Stimulated activated CD8-positive, alpha-beta memory T cell treated with anti-CD3 and anti-CD28 coated beads, Interleukin-7, amount 100 ng/mL, for 48 hours (primary cell): Measurements from ENCODE around the gene TDP1.

Source experiments
- DNase-seq, 2 donors: peaks; one replicate each; pipeline ENCODE4 v3.0.0-alpha.2; 2020; ENCODE audit warnings: low read depth in 1 of 2; ENCODE audit errors: extremely low read depth in 1 of 2

TDP1 gene

DNA sequence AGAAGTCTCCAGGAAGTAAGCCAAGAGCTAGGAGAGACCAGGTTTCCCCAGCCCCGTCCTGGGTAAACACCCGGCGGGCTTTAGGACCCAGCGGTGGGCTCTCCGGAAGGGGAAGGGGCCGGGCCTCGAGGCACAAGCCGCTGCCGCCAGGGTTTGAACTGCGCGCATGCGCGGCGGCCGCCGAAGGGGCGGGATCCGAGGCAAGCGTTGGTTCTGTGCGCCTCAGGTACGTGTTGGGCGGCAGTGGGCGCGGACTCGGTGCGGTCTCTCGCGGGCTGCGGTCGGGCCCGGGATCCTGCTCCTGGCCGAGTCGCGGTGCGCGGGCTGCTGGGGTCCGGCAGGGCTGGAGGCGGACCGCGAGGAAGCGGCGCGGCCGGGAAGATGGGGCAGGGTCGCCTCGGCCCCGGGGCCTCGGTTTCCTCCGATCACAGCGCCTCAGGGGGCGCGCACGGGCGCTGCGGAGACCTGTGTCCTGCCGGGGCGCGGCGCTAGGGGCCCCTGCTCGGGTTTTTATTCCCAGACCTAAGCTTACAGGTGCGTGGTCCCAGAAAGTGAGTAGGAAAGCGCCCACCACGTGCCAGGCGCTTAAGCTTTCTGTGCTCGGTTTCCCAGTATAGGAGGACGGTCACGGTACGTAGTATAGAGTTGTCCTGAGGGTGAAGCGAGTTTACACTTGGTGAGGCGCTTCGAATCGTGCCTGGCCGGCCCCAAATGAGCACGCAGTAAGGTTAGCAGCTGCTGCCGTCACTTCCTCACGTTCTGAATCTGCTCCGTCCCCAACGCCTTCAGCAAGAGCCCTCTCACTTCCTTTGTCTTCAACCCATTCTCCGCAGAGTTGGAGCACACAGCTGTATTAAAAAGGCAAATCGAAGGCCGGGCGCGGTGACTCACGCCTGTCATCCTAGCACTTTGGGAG lies at the start of gene TDP1:
Gene TDP1, plus strand, starts transcription at position 183 of the 916 bp plus-strand sequence. CDS start 7,188 bp downstream, outside the sequence.
- DNase-seq: peak; percentile 92 to 95

DNA sequence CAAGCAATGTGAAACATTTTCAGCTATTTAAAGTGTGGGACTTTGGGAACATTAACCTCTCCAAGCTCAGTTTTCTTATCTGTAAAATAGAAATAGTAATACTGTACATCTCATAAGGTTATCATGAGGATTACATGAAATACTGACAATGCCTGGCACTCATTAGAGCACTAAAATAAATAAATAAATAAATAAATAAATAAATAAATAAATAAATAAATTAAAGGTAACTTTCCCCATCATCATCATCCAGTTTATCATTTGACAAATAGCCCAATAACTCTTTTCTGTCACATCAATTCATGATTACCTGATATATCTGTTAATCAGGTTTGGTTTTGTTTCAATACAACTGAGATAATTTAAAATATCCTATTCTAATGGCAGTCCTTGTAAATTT lies 49.7 kb upstream of the TDP1 start:
- no peak for DNase-seq

DNA sequence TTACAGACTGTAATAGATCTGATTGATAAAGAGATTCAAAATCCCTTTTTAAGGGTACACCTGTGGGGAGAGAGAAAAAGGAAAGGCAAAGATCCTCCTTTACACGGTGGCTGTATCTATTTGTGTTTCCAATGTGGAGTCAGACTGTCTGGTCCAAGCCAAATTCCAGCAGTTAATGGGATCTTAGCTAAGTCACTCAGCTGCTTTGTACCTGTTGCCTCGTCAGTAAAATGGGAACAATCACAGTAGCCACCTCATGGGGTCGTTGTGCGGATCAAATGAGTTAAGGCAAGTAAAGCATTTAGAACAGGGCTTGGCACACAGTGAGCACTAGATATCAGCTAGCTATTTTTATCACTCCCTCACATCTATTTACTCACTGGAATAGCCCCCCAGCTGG lies 48.1 kb upstream of the TDP1 start:
- no peak for DNase-seq

DNA sequence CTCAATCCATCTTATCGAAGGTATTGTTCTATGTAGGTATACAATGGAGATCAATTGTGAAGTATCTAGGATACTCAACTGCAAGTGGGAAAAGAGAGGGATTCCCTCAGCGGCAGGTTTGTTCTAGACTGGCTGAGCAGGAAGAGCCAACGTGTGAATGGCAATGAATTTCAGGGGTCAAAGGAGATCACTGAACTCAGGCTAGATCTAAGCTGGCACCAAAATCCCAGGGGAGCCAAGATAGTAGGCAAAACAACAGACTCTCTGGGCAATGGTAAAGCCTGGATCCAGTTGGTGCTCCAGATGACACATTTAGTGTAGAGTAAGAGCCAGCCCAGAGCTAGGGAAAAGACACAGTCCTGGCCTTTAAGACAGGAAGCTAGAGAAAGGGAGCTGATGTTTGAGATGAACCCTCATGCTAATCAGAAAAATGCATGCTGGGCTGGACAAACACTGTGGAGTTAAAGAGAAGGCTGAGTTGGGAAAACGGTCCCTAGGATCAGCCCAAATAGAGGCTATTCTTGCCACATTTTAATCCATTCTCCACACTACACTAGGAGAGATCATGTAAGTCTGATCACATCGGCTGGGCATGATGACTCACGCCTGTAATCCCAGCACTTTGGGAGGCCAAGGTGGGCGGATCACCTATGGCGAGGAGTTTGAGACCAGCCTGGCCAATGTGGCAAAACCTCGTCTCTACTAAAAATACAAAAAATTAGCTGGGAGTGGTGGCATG lies 46.8 kb upstream of the TDP1 start:
- no peak for DNase-seq

DNA sequence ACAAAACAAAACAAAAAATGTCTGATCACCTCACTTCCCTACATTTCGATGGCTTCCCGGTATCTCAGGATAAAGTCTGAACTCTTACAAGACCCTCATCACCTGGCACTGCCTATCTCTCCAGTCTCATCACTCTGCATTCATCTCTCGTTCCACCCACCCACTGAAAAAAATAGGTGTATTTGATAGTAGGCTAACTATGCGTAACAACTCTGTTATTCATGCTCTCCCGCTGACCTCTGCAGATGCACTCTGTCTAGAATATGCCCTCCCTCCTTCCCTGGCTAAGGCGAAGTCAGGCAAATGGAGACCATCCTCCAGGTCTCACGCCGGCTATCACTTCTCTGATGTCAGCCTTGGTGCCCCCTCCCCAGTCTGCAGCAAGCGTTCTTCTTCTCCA lies 46.1 kb upstream of the TDP1 start:
- DNase-seq: no peak

DNA sequence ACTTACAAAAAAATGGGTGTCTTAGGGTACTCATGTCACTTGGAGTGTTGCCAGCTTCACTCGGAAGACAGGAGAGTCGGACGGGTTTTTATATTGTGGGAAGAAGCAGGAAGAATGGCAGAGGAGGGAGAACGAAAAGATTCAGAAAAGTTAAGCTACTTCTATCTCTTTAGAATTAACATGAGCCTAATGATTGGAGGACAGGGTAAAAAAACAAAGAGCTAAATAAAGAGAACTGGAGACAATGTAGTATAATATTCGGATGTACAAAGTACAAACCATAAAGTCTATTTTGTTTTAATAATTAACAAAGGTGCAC lies 45.1 kb upstream of the TDP1 start:
- DNase-seq: no peak

DNA sequence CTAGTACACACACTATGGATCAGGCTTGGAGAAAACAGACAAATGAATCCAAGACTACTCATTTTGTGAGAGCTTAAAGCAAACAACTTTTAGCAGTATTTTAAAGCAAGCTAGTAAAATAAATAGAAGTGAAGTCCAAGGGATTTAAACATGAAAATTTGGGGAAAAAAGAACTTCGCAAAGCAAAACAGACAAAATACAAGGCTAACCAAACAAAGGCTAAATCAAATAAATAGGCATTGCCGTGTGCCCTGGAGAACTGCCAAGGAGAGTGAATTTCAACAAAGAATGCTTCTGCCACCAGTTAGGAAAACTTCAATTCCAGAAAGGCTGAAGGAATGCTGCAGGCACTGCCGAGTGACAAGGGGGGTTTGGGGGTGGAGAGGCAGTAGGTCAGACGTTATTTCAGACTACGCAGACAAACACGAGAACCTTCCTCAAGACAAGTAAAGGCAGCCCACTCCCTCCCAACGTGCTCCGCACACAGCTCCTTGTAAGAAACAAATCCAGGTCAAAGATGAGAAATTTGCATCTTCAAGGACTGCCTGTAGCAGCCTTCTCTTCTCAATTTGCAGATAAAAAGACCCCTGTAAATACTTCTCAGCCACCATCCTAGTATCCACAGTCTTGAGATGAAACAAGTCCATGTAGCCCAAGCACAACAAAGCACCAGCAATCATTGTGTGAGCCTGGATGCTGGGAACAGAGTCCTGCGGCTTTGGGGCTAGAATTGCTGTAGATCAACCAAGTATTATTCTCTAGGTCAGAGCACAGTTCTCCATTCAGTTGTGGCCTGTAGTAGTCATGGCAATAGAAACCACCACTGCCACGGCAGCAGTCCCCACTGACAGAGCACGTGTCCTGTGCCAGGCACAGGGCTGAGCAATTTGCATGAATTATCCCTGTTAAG lies 44.5 kb upstream of the TDP1 start:
- no peak for DNase-seq

DNA sequence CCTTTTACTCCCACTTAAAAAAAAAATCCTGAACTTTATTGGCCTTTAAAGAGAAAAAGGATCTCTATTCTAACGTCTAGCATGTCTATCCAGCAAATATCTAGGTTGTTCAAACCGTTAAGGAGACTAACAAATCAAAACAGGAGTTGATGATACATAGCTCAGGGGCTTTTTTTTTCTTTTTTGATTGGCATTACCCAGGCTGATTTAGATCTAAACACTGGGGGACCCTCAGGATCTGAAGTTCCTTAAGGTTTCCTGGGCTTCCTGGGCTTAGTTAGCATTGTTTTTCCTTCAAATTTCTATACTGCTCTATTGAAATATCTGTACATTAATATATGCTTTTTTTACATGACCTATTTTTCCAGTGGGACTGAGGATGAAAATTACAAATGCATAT lies 43.5 kb upstream of the TDP1 start:
- no peak for DNase-seq

DNA sequence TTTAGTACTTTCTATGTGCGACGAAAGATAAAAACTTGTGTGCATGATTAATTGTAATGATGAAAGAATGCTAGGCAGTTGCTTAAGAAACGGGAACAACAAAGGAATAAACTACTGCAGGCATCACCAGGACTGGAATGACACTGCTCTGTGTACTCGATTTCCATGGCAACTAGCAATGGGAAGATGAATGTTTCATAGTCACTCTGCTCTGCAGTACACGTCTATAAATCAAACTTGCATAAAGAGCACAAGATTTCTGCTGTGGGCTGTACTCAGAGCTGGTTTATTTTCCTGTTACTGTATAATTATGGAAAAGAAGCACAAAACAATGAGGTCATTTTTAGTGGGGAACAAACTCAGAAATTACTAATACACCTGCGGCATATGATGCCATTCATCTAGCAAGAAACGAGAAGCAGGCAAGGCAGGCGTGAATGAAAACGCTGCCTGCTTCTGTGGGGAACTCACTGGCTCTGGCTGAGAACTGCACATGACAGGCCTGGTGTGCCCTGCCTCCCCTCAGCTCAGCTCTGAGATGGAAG lies 43.0 kb upstream of the TDP1 start:
- no peak for DNase-seq

DNA sequence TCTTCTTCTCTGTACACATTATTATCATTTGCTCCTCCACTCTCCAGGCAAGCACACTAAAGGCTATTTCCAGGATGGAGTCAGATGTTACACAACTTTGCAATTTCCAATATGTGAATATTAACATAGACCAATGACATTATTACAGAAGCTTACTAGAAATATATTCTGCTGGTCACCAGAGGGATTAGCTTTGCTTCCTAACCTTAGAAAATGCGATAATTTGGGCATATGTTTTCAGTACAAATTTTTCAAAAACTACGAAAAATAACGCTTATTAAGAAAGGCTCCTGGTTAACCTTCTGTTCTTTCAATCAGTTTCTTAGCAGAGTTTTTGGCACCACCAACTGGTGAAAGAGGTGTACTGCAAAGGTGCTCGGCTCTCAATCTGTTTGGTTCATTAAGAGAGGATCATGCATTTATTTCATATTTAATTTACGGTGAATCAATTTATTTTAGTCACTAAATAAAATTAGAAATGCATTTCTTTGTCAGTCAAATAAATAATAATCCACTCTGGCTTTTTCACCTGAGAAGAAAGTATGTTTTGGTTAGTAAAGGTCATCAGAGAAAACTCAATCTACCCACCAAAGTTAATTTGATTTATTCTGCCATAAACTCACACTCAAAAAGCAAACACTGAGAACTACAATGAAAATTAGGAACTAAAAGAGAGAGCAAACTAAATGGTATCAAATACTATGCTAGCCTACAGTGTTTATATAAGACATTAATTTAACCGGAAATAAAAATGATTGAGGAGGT lies 40.4 kb upstream of the TDP1 start:
- peak; percentile 5 to 24 for DNase-seq

DNA sequence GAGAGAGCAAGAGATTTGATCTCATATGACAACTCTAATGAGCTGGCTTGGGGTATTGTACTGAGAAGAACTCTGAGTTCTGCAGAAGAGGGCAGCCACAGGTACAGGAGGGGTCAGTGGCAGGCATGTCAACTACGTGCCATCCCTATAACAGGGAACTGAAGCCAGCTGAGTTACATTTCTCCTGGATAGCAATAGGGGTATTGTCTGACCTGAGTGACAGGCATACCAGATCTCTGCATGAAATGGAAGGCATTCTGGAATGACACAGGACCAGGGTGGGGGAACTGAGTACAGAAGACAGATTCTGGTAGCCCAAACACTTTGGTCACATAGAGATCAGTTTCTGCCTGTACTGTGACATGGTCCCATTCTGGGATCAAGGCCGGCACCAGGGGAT lies 37.0 kb upstream of the TDP1 start:
- no peak for DNase-seq

DNA sequence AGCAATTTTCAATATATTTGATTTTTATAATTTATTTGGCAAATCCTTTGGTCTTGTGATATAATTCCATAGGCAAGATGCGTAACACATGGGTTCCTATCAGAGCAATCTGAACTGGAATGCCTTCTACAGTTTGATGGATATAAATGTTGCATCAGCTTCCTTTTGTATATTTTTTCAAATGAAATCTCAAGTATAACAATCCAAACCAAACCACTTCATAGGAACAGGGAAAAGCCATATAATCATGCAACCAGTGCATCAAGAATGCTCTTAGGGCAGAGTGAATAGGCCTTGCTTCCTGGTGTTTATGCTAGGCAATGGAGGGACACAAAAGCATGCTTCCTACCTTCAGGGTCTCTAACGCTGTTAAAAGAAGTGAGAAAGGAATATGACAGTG lies 35.7 kb upstream of the TDP1 start:
- DNase-seq: no peak

DNA sequence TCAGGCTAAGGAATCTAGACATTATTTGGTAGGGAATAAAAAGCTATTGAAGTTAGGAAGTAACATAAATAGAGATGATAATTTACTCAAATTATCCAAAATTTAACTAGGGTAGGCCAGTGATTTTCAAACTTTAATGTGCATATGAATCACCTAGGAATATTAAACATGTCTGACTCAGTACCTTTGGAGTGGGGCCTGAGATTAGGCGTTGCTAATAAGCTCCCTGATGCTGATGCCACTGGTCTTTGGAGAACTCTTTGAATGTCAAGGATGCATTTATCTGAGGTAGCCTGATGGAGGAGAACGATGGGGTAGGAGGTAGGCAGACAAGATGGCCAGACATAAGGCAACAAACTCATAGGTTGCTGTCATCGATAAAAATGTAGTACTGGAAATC lies 34.4 kb upstream of the TDP1 start:
- no peak for DNase-seq

DNA sequence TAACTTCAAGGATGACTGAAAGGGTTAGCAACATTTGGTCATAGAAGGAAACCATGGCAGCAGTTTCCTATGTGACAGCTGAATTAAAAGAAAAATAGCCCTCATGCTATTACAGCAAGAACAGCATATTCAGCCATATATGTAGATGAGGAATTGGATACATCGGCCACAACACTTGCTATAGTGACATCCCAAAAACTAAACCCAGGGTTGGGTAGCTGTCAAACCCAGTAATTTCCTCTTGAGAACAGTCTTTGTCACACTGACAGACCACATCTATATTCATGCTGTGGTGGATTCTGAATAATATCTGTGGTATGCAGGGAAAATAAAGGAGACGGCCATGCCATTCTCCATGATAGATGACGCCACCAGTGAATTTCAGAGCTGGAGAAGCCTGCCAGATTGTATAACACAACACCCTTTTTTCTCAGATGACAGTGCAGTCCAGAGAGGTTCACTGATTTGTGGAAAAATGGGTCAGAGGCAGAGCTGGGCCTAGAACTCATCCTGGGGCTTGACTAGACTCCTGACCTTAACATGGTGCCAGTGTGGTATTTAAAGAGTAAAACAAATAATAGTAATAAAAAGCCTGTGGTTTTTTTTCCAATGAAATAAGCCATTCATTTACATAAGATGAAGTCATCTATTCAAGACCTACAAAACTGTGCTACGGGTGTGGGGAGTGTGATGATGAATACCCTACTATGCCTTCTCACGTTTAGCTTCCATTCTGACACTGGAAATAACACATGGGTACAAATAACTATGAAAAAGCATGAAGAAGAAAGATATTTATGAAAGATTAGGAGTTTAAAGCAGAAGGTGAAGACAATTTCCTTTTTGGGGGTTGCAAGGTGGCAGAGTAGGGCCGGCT lies 33.5 kb upstream of the TDP1 start:
- no peak for DNase-seq

DNA sequence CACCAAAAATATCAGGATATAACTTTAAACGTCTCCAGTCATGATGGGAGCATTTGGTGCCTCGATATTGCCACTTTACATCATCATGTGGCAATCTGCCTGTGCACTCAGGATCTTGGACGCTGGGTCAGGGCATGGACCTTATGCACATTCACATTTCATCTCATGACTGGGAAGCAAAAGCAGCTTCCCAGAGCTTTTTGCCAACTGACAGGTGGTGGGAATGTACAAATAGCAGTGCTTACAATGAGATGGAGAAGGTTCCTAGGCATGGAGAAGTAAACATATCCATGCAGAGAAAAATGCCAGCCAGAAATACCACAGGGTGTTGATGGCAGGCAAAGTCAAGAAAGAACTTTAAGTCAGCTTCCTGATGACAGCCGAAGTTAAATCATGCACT lies 31.5 kb upstream of the TDP1 start:
- DNase-seq: no peak

DNA sequence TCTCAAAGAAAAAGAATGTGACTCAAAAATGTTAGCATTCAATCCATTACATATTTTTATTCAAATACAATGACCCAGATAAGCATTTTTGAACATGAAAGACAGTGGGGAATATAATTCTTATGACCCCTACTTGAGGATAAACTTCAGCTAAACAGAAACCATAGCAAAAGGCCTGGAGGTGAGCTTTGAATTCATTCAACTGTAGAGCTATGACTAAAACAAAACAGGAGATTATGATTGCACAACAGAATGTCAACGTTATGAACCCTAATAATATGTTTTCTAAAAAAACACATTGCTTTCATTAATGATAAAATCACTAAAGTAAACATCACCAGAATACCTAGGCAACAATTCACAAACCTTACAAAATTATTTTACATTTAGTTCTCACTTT lies 29.0 kb upstream of the TDP1 start:
- DNase-seq: no peak

DNA sequence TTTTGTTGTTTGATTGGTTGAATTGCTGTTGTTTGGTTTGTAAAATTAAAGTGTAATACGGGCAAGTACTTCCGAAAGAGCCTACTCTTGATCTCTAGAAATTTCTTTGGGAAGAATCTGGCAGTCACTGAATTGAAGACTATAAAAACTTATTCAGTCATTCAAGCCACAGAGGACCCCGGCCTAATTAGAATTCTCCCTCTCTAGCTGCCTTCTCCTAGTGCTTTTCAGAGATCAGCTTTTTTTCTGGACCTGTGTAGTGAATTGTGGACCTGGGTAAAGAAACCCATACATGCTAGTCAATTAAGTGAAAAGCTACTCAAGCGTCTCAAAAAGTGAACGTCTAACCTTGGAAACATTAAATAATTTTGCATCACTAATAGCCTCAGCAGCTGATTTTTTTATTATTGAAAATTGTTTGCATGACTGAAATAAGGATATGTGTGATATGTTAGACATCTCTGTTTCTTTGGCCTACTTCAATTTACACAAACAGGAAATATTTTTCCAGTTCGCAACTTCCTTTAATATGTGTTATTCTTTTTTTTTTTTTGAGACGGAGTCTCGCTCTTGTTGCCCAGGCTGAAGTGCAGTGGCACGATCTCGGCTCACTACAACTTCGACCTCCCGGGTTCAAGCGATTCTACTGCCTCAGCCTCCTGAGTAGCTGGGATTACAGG lies 28.4 kb upstream of the TDP1 start:
- no peak for DNase-seq

DNA sequence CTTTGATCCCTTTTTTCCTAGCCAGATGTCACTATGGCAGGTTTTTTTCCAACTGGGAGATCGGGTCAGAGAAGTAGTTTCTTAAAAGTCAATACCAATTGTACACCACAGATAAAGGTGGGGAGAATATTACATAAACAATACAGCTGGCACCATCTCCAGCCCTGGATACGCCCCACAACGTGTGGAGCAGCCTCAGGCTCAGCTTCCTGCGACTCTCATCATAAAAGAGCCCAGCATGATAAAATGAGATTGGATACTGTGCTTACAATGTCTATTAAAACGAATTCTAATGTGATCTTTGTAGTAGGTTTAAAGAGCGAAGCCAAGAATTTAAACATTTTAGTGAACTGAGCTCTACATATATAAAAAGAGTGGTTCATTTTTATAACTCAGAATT lies 22.7 kb upstream of the TDP1 start:
- DNase-seq: no peak

DNA sequence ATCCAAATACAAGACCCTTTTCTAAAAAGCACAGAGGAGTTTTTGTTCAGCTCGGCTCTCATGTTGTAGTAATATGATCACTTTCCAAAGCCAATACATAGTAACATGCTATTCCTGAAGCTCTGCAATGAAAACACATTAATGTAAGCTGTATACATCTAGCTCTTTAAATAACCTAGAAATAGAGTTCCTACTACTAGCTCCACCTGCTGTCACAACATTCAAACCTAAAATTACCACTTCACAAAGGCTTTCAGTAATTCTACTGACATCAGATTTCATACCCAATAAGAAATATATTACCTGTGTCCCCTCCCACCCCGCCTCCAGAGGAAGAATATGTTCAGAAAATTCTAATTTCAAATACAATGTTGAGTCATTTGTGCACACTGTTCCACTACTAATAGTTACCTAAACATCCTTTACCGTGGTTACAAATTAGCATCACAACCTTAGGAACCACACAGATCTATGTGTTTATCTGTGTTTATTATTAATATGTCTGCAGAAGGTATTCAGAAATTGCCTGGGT lies 19.0 kb upstream of the TDP1 start:
- DNase-seq: no peak
